GM12801 (cell line): ENCODE data around the gene DRAXIN.

Experiments used
- TF ChIP-seq, protein P1 (sequence below): IDR thresholded peaks from one replicate; pipeline ENCODE4 v1.5.1; 2011; ENCODE audit warnings: control low read depth; ENCODE audit not compliant: insufficient read length; ENCODE audit errors: extremely low read depth

DRAXIN gene

DNA sequence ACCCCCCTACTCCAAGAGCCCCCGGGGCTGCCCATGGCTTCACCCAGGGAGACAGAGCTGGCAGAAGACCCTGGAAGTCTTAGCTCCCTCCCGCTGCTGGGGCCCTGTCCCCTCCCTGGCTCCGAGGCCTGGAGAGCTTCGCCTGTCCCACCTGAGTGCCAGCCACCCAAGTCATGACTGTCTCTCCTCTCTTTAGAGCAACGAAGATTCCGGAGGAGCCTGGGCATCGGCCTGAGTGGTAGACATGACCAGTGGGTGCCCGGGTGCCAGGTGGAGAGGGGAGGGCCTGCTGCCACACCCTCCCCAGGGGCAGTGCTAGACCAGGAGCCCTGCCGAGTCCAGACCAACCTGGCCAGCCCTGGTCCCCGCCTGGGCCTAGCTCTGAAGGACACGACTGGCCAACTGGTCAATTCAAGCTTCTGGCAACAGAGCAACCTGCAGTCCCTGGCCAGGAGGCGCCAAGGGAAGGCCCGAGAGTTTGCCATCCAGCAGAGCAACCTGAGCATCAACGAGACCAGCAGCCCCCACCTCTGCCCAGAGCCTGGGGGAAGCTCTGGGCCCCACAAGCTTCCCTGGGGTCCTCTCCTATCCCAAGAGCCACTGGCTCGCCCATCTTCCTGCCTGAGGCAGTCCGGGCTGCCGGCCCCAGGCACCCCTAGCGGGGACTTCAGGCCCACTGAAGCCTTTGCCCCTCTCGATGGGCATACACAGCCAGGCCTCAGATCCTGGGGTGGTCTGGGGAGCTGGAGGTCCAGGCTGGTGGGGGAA, 74.3 kb downstream of the DRAXIN start:
- TF ChIP-seq, protein P1, sequence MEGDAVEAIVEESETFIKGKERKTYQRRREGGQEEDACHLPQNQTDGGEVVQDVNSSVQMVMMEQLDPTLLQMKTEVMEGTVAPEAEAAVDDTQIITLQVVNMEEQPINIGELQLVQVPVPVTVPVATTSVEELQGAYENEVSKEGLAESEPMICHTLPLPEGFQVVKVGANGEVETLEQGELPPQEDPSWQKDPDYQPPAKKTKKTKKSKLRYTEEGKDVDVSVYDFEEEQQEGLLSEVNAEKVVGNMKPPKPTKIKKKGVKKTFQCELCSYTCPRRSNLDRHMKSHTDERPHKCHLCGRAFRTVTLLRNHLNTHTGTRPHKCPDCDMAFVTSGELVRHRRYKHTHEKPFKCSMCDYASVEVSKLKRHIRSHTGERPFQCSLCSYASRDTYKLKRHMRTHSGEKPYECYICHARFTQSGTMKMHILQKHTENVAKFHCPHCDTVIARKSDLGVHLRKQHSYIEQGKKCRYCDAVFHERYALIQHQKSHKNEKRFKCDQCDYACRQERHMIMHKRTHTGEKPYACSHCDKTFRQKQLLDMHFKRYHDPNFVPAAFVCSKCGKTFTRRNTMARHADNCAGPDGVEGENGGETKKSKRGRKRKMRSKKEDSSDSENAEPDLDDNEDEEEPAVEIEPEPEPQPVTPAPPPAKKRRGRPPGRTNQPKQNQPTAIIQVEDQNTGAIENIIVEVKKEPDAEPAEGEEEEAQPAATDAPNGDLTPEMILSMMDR = no peak

DNA sequence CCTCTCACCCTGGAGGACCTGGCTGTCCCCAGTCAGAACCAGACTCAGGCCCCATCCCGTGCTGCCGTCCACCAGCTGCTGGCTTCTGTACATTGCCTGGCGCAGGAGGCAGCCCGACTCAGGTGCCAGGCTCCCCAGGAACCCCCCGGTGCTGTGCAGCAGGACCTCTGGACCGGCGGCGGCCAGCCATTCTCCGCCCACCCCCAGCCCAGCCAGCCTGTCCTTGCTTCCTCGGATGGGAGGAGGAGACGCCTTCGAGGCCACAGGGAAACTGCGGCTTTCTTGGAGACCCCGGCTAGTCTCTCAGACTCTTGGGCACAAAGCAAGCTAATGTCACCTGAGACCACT, 74.9 kb downstream of the DRAXIN start:
- TF ChIP-seq, protein P1 = no peak

DNA sequence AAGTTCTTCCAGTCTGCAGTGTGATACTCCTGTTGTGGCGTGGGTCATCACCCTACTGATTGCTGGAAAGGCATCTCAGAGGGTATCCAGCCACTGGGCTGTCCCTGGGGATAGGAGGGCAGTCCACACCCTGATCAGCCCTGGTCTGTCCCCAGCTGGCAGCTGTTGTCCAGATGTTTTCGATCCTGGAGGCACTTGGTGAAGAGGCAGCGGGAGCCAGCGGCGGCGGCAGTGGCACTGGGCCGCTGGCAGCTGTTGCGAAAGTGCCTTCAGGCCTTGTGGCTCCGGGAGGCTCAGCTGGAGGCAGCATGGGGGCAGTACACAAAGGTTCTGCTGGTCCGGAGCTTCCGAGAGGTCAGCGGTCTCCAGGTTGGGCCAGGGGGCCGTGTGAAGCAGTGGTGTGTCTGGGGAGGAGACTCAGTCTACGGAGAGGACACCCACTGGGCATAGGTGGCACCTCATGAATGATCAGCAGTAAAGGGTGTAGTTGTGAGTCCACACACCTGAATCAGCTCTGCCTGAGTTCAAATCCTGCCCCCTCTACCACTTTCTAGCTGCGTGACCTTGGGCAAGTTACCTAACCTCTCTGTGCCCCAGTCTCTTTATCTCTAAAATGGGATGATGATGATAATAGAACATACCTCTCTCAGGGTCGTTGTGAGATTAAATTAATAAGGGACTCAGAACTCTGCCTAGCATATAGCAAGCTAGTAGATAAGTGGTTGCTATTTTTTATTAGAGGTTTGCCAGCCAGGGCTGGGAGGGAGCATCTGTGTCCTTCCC, 76.6 kb downstream of the DRAXIN start:
- TF ChIP-seq, protein P1 = no peak

DNA sequence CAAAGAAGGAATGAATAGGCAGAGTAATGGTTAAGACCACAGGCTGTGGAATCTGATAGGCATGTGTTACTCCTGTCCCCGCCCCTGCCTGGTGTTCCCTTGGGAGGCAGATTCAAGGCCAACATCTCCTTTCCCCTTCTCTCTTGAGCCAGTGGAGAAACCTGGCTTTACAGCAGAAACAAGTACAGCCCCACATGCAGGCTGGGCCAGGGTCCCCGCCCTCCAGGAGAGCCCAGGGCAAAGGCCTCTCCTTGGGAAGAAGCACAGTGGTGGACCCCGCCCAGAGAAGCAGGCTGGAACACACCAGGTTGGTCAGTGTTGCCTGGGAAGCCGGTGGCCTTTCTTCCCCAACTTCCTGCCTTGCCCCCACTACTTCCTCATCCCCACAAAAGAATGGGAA, 77.3 kb downstream of the DRAXIN start:
- TF ChIP-seq, protein P1 = no peak

DNA sequence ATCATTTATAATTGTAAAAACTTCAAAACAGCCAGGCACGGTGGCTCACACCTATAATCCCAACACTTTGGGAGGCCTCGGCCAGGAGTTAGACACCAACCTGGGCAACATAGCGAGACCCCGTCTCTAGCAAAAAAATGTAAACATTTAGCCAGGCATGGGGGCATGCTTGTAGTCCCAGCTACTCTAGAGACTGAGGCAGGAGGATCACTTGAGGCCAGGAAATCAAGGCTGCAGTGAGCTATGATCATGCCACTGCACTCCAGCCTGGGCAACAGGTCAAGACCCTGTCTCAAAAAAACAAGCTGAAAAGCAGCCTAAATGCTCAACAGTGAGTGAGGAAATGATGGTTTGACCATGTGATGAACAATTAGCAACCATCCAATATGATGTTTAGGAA, 77.8 kb downstream of the DRAXIN start:
- TF ChIP-seq, protein P1 = no peak

DNA sequence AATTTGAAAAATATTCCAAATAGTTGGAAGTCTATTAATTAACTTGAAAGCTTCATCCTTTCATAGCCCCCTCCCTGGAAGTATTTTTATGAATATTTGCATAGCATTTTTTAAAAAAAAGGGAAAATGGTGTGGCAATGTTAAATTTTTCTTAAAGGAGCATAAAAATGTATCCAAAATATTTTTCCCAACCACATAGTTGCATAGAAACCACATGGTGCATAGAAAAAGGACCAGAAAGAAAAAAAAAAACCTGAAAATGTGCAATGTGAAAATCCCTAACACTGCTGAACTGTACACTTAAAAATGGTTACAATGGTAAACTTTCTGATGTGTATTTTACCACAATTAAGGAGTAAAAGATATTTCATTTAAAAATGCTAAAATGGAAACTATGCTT, 78.5 kb downstream of the DRAXIN start:
- TF ChIP-seq, protein P1 = no peak

DNA sequence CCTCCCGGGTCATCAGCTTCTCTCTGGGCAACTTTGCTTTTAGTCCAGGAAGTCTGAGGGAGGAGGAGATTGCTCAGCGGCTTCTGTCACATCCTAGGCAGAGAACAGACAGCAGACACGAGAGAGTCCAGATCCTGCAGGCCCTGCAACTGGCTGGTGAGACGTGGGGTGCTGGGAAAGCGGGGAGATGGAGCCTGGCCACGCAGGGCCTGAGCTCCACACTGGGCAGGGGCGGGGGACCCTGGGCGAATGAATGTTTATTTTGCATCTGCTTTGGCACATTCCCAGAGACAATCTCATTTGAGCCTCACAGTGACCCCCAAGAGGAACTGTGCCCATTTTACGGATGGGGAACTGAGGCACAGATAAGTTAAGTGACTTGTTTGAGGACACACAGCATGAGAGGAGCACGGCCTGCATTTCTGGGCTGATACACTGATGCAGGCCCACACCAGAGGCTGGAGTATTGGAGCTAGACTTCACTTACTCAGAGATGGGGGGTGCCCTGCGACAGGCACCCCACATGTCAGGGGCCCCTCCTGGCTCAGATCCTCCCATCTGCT, 80.1 kb downstream of the DRAXIN start:
- TF ChIP-seq, protein P1 = no peak
